Activated CD4-positive, alpha-beta T cell treated with anti-CD3 and anti-CD28 coated beads, Interleukin-2, amount 50 U/mL, for 1 hour (primary cell): ENCODE results near the gene PXDN.
"Not testable (repeated sequence)": the region's sequence is repeated elsewhere in the genome, so short reads cannot be mapped to it uniquely, and the experiment has no call there.

Source experiments
- DNase-seq: peaks from one replicate; pipeline ENCODE4 v3.0.0-alpha.2; 2020

Gene PXDN

GRCh38 chr2:1680222-1681016 is 63.9 kb downstream of the PXDN start:
- DNase-seq: no peak

GRCh38 chr2:1679488-1680039 is 64.8 kb downstream of the PXDN start:
- DNase-seq: not testable (repeated sequence)

- DNase-seq: not testable (repeated sequence)
These were observed 65.2 kb downstream of the PXDN start for GRCh38 chr2:1679065-1679464.

- DNase-seq: no peak
These were observed 65.7 kb downstream of the PXDN start for GRCh38 chr2:1678609-1679008.

- DNase-seq: no peak
These were observed 66.5 kb downstream of the PXDN start for GRCh38 chr2:1677821-1678165.

- DNase-seq: no peak
These were observed 67.1 kb downstream of the PXDN start for GRCh38 chr2:1676913-1677820.

GRCh38 chr2:1676091-1676912 is 68.0 kb downstream of the PXDN start:
- no peak for DNase-seq

- DNase-seq: no peak
These were observed 68.7 kb downstream of the PXDN start for GRCh38 chr2:1675633-1676032.

- no peak for DNase-seq
These were observed 69.4 kb downstream of the PXDN start for GRCh38 chr2:1674766-1675397.

- no peak for DNase-seq
These were observed 70.0 kb downstream of the PXDN start for GRCh38 chr2:1674276-1674675.

GRCh38 chr2:1673160-1673944 is 71.0 kb downstream of the PXDN start:
- no peak for DNase-seq

GRCh38 chr2:1672738-1673137 is 71.6 kb downstream of the PXDN start:
- no peak for DNase-seq

GRCh38 chr2:1671916-1672315 is 72.4 kb downstream of the PXDN start:
- DNase-seq: no peak

- no peak for DNase-seq
These were observed 73.7 kb downstream of the PXDN start for GRCh38 chr2:1670636-1671035.

- no peak for DNase-seq
These were observed 78.4 kb downstream of the PXDN start for GRCh38 chr2:1665761-1666505.

GRCh38 chr2:1664698-1665097 is 79.6 kb downstream of the PXDN start:
- no peak for DNase-seq

GRCh38 chr2:1664076-1664605 is 80.2 kb downstream of the PXDN start:
- no peak for DNase-seq

- DNase-seq: no peak
These were observed 80.7 kb downstream of the PXDN start for GRCh38 chr2:1663621-1664020.

GRCh38 chr2:1662606-1663180 is 81.6 kb downstream of the PXDN start:
- DNase-seq: no peak
